Astrocyte (in vitro differentiated cells and primary cell): ENCODE data around the gene DDX25. TPM values are rescaled to one million over a fixed set of nuclear protein-coding genes. Genes with fewer than 3 reads are reported as not detected.

ENCODE experiments used
- DNase-seq: peaks from one replicate; pipeline ENCODE4 v3.0.0-alpha.2; 2010; ENCODE audit warnings: low read depth
- FAIRE-seq: peaks from 2 replicates; lab custom pipeline; 2011; peaks lifted over from hg19 to GRCh38; lab: Jason Lieb, UNC
- H2AFZ ChIP-seq: 2 replicates; pipeline ENCODE4 v1.6.0; 2012; ENCODE audit warnings: low read depth, low read length, inconsistent platforms
- H3K27ac ChIP-seq: 2 replicates; pipeline ENCODE4 v1.5.1; 2011; ENCODE audit warnings: low read depth, low read length, inconsistent platforms
- H3K27me3 ChIP-seq: 2 replicates; pipeline ENCODE4 v1.6.0; 2011; ENCODE audit warnings: low read length, inconsistent platforms; ENCODE audit not compliant: insufficient read depth
- H3K36me3 ChIP-seq: 2 replicates; pipeline ENCODE4 v1.5.1; 2011; ENCODE audit warnings: low read length, inconsistent platforms; ENCODE audit not compliant: insufficient read depth
- H3K4me1 ChIP-seq: 2 replicates; pipeline ENCODE4 v1.5.1; 2011; ENCODE audit warnings: low read length, inconsistent platforms; ENCODE audit not compliant: insufficient read depth
- H3K4me2 ChIP-seq: 2 replicates; pipeline ENCODE4 v1.6.0; 2012; ENCODE audit warnings: low read length, inconsistent platforms
- H3K4me3 ChIP-seq: 2 replicates; pipeline ENCODE4 v1.5.1; 2011; ENCODE audit warnings: low read depth, mild to moderate bottlenecking, low read length, inconsistent platforms; ENCODE audit not compliant: insufficient read depth
- H3K79me2 ChIP-seq: 2 replicates; pipeline ENCODE4 v1.6.0; 2012; ENCODE audit warnings: mild to moderate bottlenecking, low read length, inconsistent platforms; ENCODE audit not compliant: insufficient read depth
- H3K9ac ChIP-seq: 2 replicates; pipeline ENCODE4 v1.6.0; 2012; ENCODE audit warnings: mild to moderate bottlenecking, low read length, inconsistent platforms
- H3K9me3 ChIP-seq: 2 replicates; pipeline ENCODE4 v1.5.1; 2012; ENCODE audit warnings: low read depth, mild to moderate bottlenecking, low read length, inconsistent platforms; ENCODE audit not compliant: insufficient read depth
- H4K20me1 ChIP-seq: 2 replicates; pipeline ENCODE4 v1.6.0; 2012; ENCODE audit warnings: low read length, inconsistent platforms; ENCODE audit not compliant: insufficient read depth
- H3K27ac Mint-ChIP-seq: one replicate; pipeline ENCODE4 v1.8.0; 2021; ENCODE audit warnings: mild to moderate bottlenecking, mixed read lengths; ENCODE audit not compliant: unreplicated experiment
- H3K27me3 Mint-ChIP-seq: one replicate; pipeline ENCODE4 v1.8.0; 2021; ENCODE audit warnings: low read depth, mixed read lengths; ENCODE audit not compliant: unreplicated experiment
- H3K36me3 Mint-ChIP-seq: one replicate; pipeline ENCODE4 v1.8.0; 2021; ENCODE audit warnings: low read depth, mixed read lengths; ENCODE audit not compliant: unreplicated experiment
- H3K4me1 Mint-ChIP-seq: one replicate; pipeline ENCODE4 v1.8.0; 2021; ENCODE audit warnings: low read depth, mixed read lengths; ENCODE audit not compliant: unreplicated experiment
- H3K4me3 Mint-ChIP-seq: one replicate; pipeline ENCODE4 v1.8.0; 2021; ENCODE audit warnings: mild to moderate bottlenecking, moderate library complexity, mixed read lengths; ENCODE audit not compliant: unreplicated experiment
- H3K9me3 Mint-ChIP-seq: one replicate; pipeline ENCODE4 v1.8.0; 2021; ENCODE audit warnings: mild to moderate bottlenecking, mixed read lengths; ENCODE audit not compliant: unreplicated experiment
- EZH2 ChIP-seq: IDR thresholded peaks from 2 replicates; pipeline ENCODE4 v1.6.1; 2012; ENCODE audit warnings: mild to moderate bottlenecking, low read length, inconsistent platforms; ENCODE audit not compliant: insufficient read depth
- total RNA-seq: library from RNA; stranded (reverse); gene quantifications from 2 replicates; pipeline ENCODE4 v1.2.1, GENCODE V29; 2021
- TF ChIP-seq, protein P1 (sequence below): IDR thresholded peaks from 2 replicates; pipeline ENCODE4 v1.5.1; 2011; ENCODE audit warnings: low read depth, mild to moderate bottlenecking, inconsistent platforms, low read length, moderate library complexity; ENCODE audit not compliant: insufficient read depth

The DDX25 gene
- total RNA-seq, 1 donor from 2014 or later, result 1.1 TPM

DNA sequence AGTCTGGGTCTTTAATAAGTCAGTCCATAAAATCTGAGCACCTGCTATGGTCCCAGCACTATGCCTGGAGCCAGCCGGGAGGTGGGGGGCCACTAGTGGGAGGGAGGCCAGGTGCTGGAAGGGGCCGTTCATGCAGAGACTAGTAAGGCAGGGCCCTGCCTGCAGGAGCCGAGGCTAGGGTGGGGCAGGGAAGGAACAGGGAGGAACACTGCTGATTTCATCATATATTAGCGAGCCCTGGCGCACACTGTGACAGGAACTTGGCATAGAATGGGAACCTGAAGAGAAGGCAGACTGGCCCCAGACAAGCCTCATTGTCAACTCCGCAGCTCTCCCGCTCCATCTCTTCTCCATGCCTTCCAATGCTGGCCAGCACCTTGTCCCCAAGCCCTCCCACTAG is 48.7 kb downstream of the DDX25 start:
- no peaks in the 10 kb centered on the region for H4K20me1 ChIP-seq
- peaks cover 1% of the 10 kb centered on the region for H3K9me3 Mint-ChIP-seq
- H3K4me3 Mint-ChIP-seq, result no peak overlapping the region
- H3K27me3 Mint-ChIP-seq, result peaks cover 4% of the 10 kb centered on the region
- H3K36me3 Mint-ChIP-seq, result peaks cover 2% of the 10 kb centered on the region
- peaks cover 4% of the 10 kb centered on the region for H3K27me3 ChIP-seq
- H3K27ac Mint-ChIP-seq, result no peak overlapping the region
- no peaks in the 10 kb centered on the region for H3K36me3 ChIP-seq
- H3K79me2 ChIP-seq, result no peaks in the 10 kb centered on the region
- TF ChIP-seq EZH2, result no peak
- TF ChIP-seq, protein P1, sequence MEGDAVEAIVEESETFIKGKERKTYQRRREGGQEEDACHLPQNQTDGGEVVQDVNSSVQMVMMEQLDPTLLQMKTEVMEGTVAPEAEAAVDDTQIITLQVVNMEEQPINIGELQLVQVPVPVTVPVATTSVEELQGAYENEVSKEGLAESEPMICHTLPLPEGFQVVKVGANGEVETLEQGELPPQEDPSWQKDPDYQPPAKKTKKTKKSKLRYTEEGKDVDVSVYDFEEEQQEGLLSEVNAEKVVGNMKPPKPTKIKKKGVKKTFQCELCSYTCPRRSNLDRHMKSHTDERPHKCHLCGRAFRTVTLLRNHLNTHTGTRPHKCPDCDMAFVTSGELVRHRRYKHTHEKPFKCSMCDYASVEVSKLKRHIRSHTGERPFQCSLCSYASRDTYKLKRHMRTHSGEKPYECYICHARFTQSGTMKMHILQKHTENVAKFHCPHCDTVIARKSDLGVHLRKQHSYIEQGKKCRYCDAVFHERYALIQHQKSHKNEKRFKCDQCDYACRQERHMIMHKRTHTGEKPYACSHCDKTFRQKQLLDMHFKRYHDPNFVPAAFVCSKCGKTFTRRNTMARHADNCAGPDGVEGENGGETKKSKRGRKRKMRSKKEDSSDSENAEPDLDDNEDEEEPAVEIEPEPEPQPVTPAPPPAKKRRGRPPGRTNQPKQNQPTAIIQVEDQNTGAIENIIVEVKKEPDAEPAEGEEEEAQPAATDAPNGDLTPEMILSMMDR, result no peak
- no peak overlapping the region for H3K27ac ChIP-seq
- H3K9me3 ChIP-seq, result no peaks in the 10 kb centered on the region
- no peak overlapping the region for H3K9ac ChIP-seq
- H3K4me3 ChIP-seq, result no peak overlapping the region
- no peak overlapping the region for H3K4me2 ChIP-seq
- H3K4me1 Mint-ChIP-seq, result peaks cover 8% of the 10 kb centered on the region
- no peak overlapping the region for H2AFZ ChIP-seq
- DNase-seq (no peak), FAIRE-seq (no peak)
- no peaks in the 10 kb centered on the region for H3K4me1 ChIP-seq

DNA sequence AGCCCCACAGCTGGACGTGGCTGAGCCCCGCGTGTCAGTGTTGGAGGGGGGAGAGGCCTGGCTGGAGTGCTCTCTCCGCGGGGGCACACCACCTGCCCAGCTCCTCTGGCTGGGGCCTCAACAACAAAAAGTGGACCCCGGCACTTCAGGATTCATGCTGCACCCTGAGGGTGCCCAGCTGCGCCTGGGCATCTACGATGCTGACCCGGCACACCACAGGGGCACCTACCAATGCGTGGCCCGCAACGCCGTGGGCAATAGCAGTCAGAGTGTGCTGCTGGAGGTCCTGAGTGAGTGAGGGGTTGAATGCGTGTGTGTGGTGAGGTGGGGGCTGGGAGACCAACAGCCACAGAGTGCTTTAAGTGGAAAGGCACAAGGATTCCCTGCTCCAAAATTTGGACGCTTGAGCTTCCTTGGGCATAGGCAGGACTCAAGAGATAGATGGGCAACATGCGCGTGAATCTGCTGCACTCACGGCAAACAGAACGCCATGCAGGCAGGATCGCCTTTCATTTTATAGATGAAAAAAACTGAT is 49.2 kb downstream of the DDX25 start:
- no peak overlapping the region for H3K4me3 ChIP-seq
- H3K9ac ChIP-seq, result no peak overlapping the region
- Mint-ChIP-seq H3K4me1 (peaks cover 8% of the 10 kb centered on the region), H3K27ac (no peak overlapping the region), H3K36me3 (peaks cover 2% of the 10 kb centered on the region), H3K9me3 (peaks cover 1% of the 10 kb centered on the region), H3K27me3 (peaks cover 4% of the 10 kb centered on the region), H3K4me3 (no peak overlapping the region)
- H3K27me3 ChIP-seq, result peaks cover 4% of the 10 kb centered on the region
- no peaks in the 10 kb centered on the region for H3K4me1 ChIP-seq
- DNase-seq (no peak), FAIRE-seq (no peak)
- H3K9me3 ChIP-seq, result no peaks in the 10 kb centered on the region
- no peak for TF ChIP-seq EZH2
- TF ChIP-seq, protein P1, result no peak
- H2AFZ ChIP-seq, result no peak overlapping the region
- H3K27ac ChIP-seq, result no peak overlapping the region
- H3K79me2 ChIP-seq, result no peaks in the 10 kb centered on the region
- H3K4me2 ChIP-seq, result no peak overlapping the region
- no peaks in the 10 kb centered on the region for H3K36me3 ChIP-seq
- no peaks in the 10 kb centered on the region for H4K20me1 ChIP-seq

DNA sequence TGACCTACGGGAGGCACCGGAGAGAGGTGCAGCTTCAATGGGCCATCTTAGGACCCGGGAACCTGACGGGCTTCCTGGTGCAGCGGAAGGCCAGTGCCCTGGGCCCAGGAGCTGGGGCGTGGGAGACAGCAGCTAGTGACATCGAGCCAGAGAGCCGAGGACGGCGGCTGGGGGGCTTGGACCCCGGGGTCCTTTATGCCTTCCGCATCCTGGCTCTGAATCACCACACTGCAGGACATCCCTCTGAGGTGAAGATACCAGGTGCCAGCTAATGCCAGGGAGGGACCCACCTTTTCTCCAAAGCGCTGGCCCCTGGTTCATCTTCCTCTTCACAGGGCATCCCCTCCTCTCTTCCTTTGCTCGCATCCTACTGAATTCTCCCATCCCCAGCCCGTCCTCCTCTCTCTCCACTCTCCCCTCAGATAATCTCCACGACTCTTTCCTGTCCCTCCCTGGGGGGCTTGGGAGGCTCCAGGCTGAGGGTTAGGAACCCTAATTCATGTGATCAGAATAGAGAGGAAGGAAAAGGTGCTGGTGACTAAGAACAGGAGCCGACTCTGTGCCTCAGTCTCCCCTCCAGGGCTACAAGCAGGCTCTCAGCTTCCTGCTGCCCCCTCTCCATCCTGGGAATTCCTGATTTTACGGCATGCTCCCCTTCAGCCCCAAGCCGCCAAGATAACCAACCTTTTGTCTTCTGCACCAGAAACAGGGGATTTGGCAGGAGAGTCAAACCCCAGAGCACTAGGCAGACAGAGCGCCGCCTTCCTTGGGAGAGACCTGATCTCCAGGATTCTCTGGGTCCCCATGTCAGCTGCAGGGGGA is 50.0 kb downstream of the DDX25 start:
- no peak for FAIRE-seq

More for the DNA sequence above, 50.0 kb downstream of the DDX25 start:
- Mint-ChIP-seq H3K4me1 (peaks cover 8% of the 10 kb centered on the region), H3K27ac (no peak overlapping the region), H3K36me3 (peaks cover 2% of the 10 kb centered on the region), H3K9me3 (peaks cover 1% of the 10 kb centered on the region), H3K4me3 (no peak overlapping the region), H3K27me3 (peaks cover 2% of the 10 kb centered on the region)
- Histone ChIP-seq H3K4me3 (no peak overlapping the region), H3K4me1 (no peaks in the 10 kb centered on the region), H3K9me3 (no peaks in the 10 kb centered on the region), H3K79me2 (no peaks in the 10 kb centered on the region), H3K27ac (no peak overlapping the region), H3K4me2 (no peak overlapping the region), H3K9ac (no peak overlapping the region), H4K20me1 (no peaks in the 10 kb centered on the region), H3K27me3 (peaks cover 4% of the 10 kb centered on the region), H3K36me3 (no peaks in the 10 kb centered on the region), H2AFZ (no peak overlapping the region)
- TF ChIP-seq EZH2, result no peak
- TF ChIP-seq, protein P1, result no peak
- no peak for DNase-seq
